ENCODE measurements around the gene GRAPL.
"Not testable (repeated sequence)": the region's sequence is repeated elsewhere in the genome, so short reads cannot be mapped to it uniquely, and the experiment has no call there.

DNA sequence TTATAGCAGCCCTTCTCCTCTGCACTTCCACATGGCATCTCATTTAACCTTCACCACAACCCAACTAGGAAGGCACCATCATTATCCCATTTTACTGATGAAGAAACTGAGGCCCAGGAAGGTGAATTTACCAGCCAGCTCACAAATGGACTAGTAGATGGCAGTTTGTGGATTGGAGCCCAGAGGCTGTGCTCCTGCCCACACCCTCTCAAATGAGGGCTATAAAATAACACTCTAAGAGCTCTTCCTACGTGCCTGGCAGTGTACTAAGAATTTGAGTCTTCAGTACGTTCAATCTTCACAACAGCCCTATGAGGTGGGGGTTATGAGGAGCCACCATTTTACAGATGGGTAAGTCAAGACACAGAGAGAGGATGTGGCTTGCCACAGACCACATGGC lies 31.5 kb downstream of the GRAPL start:
- TF ChIP-seq, protein P1, sequence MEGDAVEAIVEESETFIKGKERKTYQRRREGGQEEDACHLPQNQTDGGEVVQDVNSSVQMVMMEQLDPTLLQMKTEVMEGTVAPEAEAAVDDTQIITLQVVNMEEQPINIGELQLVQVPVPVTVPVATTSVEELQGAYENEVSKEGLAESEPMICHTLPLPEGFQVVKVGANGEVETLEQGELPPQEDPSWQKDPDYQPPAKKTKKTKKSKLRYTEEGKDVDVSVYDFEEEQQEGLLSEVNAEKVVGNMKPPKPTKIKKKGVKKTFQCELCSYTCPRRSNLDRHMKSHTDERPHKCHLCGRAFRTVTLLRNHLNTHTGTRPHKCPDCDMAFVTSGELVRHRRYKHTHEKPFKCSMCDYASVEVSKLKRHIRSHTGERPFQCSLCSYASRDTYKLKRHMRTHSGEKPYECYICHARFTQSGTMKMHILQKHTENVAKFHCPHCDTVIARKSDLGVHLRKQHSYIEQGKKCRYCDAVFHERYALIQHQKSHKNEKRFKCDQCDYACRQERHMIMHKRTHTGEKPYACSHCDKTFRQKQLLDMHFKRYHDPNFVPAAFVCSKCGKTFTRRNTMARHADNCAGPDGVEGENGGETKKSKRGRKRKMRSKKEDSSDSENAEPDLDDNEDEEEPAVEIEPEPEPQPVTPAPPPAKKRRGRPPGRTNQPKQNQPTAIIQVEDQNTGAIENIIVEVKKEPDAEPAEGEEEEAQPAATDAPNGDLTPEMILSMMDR (conservative IDR thresholded peaks at IDR 0.05 in 1 of 2, IDR thresholded peaks at IDR 0.05 in 1 of 2; ENCODE audit: extremely low read depth in 1 of 2, insufficient read depth in 1 of 2, low read depth in 1 of 2, low read length in 2 of 2): not testable (repeated sequence)
- TF ChIP-seq EZH2 (IDR thresholded peaks at IDR 0.05; ENCODE audit: borderline replicate concordance, low read length): not testable (repeated sequence)
